ENCODE results near the gene LAS1L.
"Not testable (repeated sequence)": the region's sequence is repeated elsewhere in the genome, so short reads cannot be mapped to it uniquely, and the experiment has no call there.

GRCh38 chrX:65519530-65519929 is 15.1 kb downstream of the LAS1L start:
- TF ChIP-seq POLR2A, CTCF (IDR thresholded peaks at IDR 0.05): not testable (repeated sequence)
